B cell (primary cell): ENCODE results near the gene CBX2. TPM values are rescaled to one million over a fixed set of nuclear protein-coding genes. Genes with fewer than 3 reads are reported as not detected.
A peak's percentile ranks its signal among the peaks of the same experiment; 100 is the strongest.

Source experiments
- ATAC-seq: fragments of 200-7000 bp; cut with Tn5 transposase; one replicate; pipeline ENCODE4 v1.10.0; 2021; ENCODE audit warnings: low read depth, mild to moderate bottlenecking, moderate number of reproducible peaks, moderate library complexity
- CTCF ChIA-PET: fragments of 350-600 bp; sonication (Branson Sonifier 250); formaldehyde crosslinking; loops from one replicate; lab custom pipeline; 2021; ENCODE audit warnings: antibody characterized with exemption, inconsistent platforms; lab: Charles Lee
- POLR2A ChIA-PET: fragments of 350-600 bp; sonication (Branson Sonifier 250); formaldehyde crosslinking; loops from one replicate; lab custom pipeline; 2021; ENCODE audit warnings: antibody characterized with exemption; lab: Charles Lee
- DNase-seq: peaks from one replicate; pipeline ENCODE4 v3.0.0; 2013
- H2AFZ ChIP-seq: 2 replicates; pipeline ENCODE4 v1.6.1; 2012; ENCODE audit warnings: mild to moderate bottlenecking, low read depth, low read length; ENCODE audit not compliant: insufficient read depth, poor library complexity, severe bottlenecking
- H3K27ac ChIP-seq, 2 donors: 1 replicate in 1 of 2; 2 replicates in 1 of 2; pipeline ENCODE4 v1.5.1; 2012 to 2013; ENCODE audit warnings: low read length in 2 of 2, mild to moderate bottlenecking in 2 of 2, moderate library complexity in 1 of 2
- H3K27me3 ChIP-seq, 4 experiments: fragments of 200-600 bp in 1 of 4; sonication (generic) in 1 of 4; replicated peaks in 1 of 4; 1 replicate in 2 of 4; 2 replicates in 2 of 4; pipeline versions ENCODE4 v1.6.1 to v1.7.0; 2013 to 2016; ENCODE audit warnings: low read length in 3 of 4, mild to moderate bottlenecking in 2 of 4, mixed read lengths in 1 of 4, moderate library complexity in 1 of 4; ENCODE audit not compliant: insufficient read depth in 4 of 4, control insufficient read depth in 3 of 4; ENCODE audit errors: control extremely low read depth in 1 of 4
- H3K36me3 ChIP-seq, 2 experiments: replicated peaks in 1 of 2; 1 replicate in 1 of 2; 2 replicates in 1 of 2; pipeline versions ENCODE4 v1.6.1 to v1.7.1; 2013; ENCODE audit warnings: low read length in 1 of 2; ENCODE audit not compliant: insufficient read depth in 2 of 2, control insufficient read depth in 1 of 2; ENCODE audit errors: control extremely low read depth in 1 of 2, extremely low read depth in 1 of 2
- H3K4me1 ChIP-seq, 2 donors: fragments of 200-600 bp in 1 of 2; sonication (generic) in 1 of 2; 1 replicate in 1 of 2; 2 replicates in 1 of 2; pipeline versions ENCODE4 v1.5.1 to v1.6.1; 2013 to 2017; ENCODE audit warnings: low read length in 2 of 2; ENCODE audit not compliant: control insufficient read depth in 2 of 2, insufficient read depth in 2 of 2
- H3K4me2 ChIP-seq: replicated peaks from 2 replicates; pipeline ENCODE3; 2012; ENCODE audit warnings: mild to moderate bottlenecking, low read depth, low read length; ENCODE audit not compliant: poor library complexity, severe bottlenecking
- H3K4me3 ChIP-seq, 5 experiments: fragments of 200-600 bp in 1 of 5; sonication (generic) in 1 of 5; 1 replicate in 3 of 5; 2 replicates in 2 of 5; pipeline versions ENCODE4 v1.5.1 to v1.7.0; 2011 to 2016; ENCODE audit warnings: low read length in 4 of 5, mild to moderate bottlenecking in 4 of 5, low read depth in 2 of 5, control low read depth in 1 of 5, moderate library complexity in 1 of 5; ENCODE audit not compliant: insufficient read depth in 1 of 5; ENCODE audit errors: control extremely low read depth in 1 of 5, extremely low read depth in 1 of 5
- H3K79me2 ChIP-seq: fragments of 200-600 bp; sonication (generic); one replicate; pipeline ENCODE4 v1.6.0; 2016; ENCODE audit warnings: low read length; ENCODE audit not compliant: control insufficient read depth, insufficient read depth
- H3K9ac ChIP-seq: fragments of 200-600 bp; sonication (generic); 2 replicates; pipeline ENCODE4 v1.6.1; 2017; ENCODE audit warnings: mild to moderate bottlenecking, low read length, moderate library complexity
- H3K9me3 ChIP-seq, 3 donors: one replicate each; pipeline versions ENCODE4 v1.6.1 to v1.7.1; 2013; ENCODE audit warnings: low read length in 2 of 3; ENCODE audit not compliant: control insufficient read depth in 2 of 3, insufficient read depth in 1 of 3; ENCODE audit errors: control extremely low read depth in 1 of 3
- H4K20me1 ChIP-seq: 2 replicates; pipeline ENCODE4 v1.6.0; 2012; ENCODE audit warnings: mild to moderate bottlenecking, low read length; ENCODE audit not compliant: insufficient read depth, control insufficient read depth, poor library complexity, severe bottlenecking
- H3K27ac Mint-ChIP-seq: one replicate; pipeline ENCODE4 v1.8.0; 2021; ENCODE audit warnings: mixed read lengths
- H3K27me3 Mint-ChIP-seq: one replicate; pipeline ENCODE4 v1.8.0; 2021; ENCODE audit warnings: mixed read lengths
- H3K4me1 Mint-ChIP-seq: one replicate; pipeline ENCODE4 v1.8.0; 2021; ENCODE audit warnings: mixed read lengths
- H3K4me3 Mint-ChIP-seq: one replicate; pipeline ENCODE4 v1.8.0; 2021; ENCODE audit warnings: mixed read lengths
- H3K9me3 Mint-ChIP-seq: one replicate; pipeline ENCODE4 v1.8.0; 2022; ENCODE audit warnings: mixed read lengths; ENCODE audit not compliant: insufficient read depth
- EZH2 ChIP-seq: IDR thresholded peaks from 2 replicates; pipeline ENCODE4 v1.6.1; 2012; ENCODE audit warnings: borderline replicate concordance, low read depth, mild to moderate bottlenecking, moderate library complexity, low read length; ENCODE audit not compliant: insufficient read depth, poor library complexity, severe bottlenecking
- WGBS: methylation state at CpG from one replicate; pipeline ENCODE4 v1.1.5; 2013; ENCODE audit warnings: missing lambda C conversion rate; ENCODE audit not compliant: insufficient coverage; 5-methylcytosine and 5-hydroxymethylcytosine counted together
- intact Hi-C: fragments of 100-400 bp; cut with micrococcal nuclease; formaldehyde crosslinking; loops from one replicate; pipeline ENCODE4 v1.10.0; 2022
- polyA plus RNA-seq: library from polyadenylated mRNA; depleted of rRNA; stranded (reverse); fragments of >200 nt; gene quantifications from 2 replicates; pipeline ENCODE4 v1.2.3, GENCODE V29; 2012
- total RNA-seq, 2 donors: library from RNA; stranded (reverse); fragments of 120-200 nt in 1 of 2; gene quantifications; 1 replicate in 1 of 2; 2 replicates in 1 of 2; pipeline versions ENCODE4 v1.2.3 to v1.2.4, GENCODE V29; 2013 to 2022
- TF ChIP-seq, protein P1 (sequence below): fragments of 200-600 bp; IDR thresholded peaks from one replicate; pipeline ENCODE4 v1.8.0; 2022; ENCODE audit warnings: antibody characterized with exemption, mild to moderate bottlenecking

CBX2 gene
- total and polyA plus RNA-seq, 2 donors (not counting 1 experiment from before 2014, with no cell fraction given): 0.10 to 0.47 TPM

DNA sequence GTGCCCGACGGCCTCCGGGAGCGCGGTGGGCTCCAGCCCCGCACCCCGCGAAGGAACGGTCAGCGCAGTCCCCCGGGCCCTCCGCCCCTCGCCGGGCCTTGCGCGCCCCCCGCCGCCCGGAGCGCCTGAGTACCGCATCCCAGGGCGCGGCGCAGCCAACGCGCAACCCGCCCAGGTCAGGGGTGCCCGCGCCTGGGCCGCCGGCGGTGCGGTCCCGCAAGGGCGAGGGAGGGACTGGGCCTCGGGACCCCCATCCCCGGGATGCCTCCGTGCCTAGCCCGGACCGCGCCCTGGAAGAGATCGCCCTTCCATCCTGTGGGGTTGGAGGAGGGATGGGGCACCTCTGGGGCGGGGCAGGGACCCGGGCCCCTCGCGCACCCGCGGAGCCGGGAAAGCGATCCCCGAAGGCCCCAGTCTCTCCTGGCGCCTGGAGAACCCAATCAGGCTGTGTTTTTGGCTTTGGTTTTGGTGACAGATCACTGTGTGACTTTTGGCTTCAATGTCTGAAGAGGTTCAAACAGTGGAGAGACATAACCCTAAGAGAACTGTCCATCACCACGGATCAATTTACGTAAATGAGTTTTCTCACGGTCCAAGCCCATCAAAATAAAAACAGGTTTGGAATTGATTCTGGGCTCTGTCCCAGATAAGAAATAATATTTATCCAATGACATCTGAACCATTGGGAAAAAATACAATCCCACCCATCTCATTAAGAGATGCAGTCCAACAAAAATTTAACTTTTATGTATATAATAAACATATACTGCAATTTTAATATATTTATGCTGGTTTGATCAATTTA, 29.5 kb upstream of the CBX2 start:
- intact Hi-C loops: loop anchor here (5.0 kb wide), 2 partner anchors 89 to 244 kb away; partner anchors contain the start of gene CBX4
- POLR2A ChIA-PET: no interaction called here
- WGBS: 9% methylated on average over 50 of the region's 55 CpGs
- CTCF ChIA-PET: no interaction called here
- H3K4me2 ChIP-seq: peak overlapping the region; percentile 53
- H3K27me3 Mint-ChIP-seq: peaks cover 48% of the 10 kb centered on the region
- H3K27ac ChIP-seq: no peak overlapping the region
- H3K9me3 Mint-ChIP-seq: no peaks in the 10 kb centered on the region
- H3K27ac Mint-ChIP-seq: no peak overlapping the region
- no peaks in the 10 kb centered on the region for H3K36me3 ChIP-seq
- DNase-seq (no peak), ATAC-seq (no peak)
- H3K4me1 ChIP-seq: peaks cover 25 to 28% of the 10 kb centered on the region in 2 donors
- no peaks in the 10 kb centered on the region for H4K20me1 ChIP-seq
- peaks cover 0 to 62% (median 33%) of the 10 kb centered on the region in 4 experiments for H3K27me3 ChIP-seq
- no peak overlapping the region for H3K4me3 Mint-ChIP-seq
- TF ChIP-seq, protein P1, sequence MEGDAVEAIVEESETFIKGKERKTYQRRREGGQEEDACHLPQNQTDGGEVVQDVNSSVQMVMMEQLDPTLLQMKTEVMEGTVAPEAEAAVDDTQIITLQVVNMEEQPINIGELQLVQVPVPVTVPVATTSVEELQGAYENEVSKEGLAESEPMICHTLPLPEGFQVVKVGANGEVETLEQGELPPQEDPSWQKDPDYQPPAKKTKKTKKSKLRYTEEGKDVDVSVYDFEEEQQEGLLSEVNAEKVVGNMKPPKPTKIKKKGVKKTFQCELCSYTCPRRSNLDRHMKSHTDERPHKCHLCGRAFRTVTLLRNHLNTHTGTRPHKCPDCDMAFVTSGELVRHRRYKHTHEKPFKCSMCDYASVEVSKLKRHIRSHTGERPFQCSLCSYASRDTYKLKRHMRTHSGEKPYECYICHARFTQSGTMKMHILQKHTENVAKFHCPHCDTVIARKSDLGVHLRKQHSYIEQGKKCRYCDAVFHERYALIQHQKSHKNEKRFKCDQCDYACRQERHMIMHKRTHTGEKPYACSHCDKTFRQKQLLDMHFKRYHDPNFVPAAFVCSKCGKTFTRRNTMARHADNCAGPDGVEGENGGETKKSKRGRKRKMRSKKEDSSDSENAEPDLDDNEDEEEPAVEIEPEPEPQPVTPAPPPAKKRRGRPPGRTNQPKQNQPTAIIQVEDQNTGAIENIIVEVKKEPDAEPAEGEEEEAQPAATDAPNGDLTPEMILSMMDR: no peak
- no peak for TF ChIP-seq EZH2
- H3K9ac ChIP-seq: no peak overlapping the region
- H3K79me2 ChIP-seq: no peaks in the 10 kb centered on the region
- H3K9me3 ChIP-seq: peaks cover 0 to 19% (median 0%) of the 10 kb centered on the region in 3 donors
- H2AFZ ChIP-seq: no peak overlapping the region
- no peak overlapping the region for H3K4me3 ChIP-seq
- peaks cover 23% of the 10 kb centered on the region for H3K4me1 Mint-ChIP-seq
